Memory B cell (primary cell): Measurements from ENCODE around the gene CSTPP1.

Source experiments
- ATAC-seq: fragments of 150-1000 bp; cut with Tn5 transposase; 2 replicates; pipeline ENCODE4 v1.10.0; 2021; ENCODE audit warnings: low read depth, mild to moderate bottlenecking, moderate library complexity
- DNase-seq, 2 donors: peaks; one replicate each; pipeline ENCODE4 v3.0.0; 2022; ENCODE audit warnings: low spot score in 2 of 2
- H3K27ac Mint-ChIP-seq: one replicate; pipeline ENCODE4 v1.8.0; 2022; ENCODE audit warnings: mild to moderate bottlenecking, moderate library complexity, mixed read lengths
- H3K27me3 Mint-ChIP-seq: one replicate; pipeline ENCODE4 v1.8.0; 2022; ENCODE audit warnings: mixed read lengths
- H3K36me3 Mint-ChIP-seq: one replicate; pipeline ENCODE4 v1.8.0; 2022; ENCODE audit warnings: mild to moderate bottlenecking, mixed read lengths
- H3K4me1 Mint-ChIP-seq: one replicate; pipeline ENCODE4 v1.8.0; 2022; ENCODE audit warnings: mixed read lengths
- H3K4me3 Mint-ChIP-seq: one replicate; pipeline ENCODE4 v1.8.0; 2022; ENCODE audit warnings: mild to moderate bottlenecking, moderate library complexity, mixed read lengths
- H3K9me3 Mint-ChIP-seq: one replicate; pipeline ENCODE4 v1.8.0; 2022; ENCODE audit warnings: mixed read lengths

Gene CSTPP1

DNA sequence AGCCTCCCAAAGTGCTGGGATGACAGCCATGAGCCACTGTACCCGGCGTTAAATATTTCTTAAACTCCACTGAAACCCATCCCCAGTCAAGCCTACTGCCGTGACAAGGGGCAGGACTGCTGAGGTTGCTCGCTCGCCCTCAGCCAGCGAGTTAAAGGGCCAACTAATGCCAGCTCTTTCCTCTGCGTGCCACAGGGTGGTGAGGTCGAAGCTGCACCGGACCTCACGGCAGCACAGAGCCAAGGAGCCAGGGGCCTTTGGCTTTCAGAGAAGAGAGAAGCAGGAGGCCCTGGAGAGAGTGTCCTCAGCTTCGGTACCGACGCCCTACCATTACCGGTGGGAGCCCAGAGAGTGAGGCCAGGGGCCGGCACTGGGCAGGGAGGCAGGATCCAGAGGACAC is 227.3 kb downstream of the CSTPP1 start:
- no peak overlapping the region for H3K4me3 Mint-ChIP-seq

DNA sequence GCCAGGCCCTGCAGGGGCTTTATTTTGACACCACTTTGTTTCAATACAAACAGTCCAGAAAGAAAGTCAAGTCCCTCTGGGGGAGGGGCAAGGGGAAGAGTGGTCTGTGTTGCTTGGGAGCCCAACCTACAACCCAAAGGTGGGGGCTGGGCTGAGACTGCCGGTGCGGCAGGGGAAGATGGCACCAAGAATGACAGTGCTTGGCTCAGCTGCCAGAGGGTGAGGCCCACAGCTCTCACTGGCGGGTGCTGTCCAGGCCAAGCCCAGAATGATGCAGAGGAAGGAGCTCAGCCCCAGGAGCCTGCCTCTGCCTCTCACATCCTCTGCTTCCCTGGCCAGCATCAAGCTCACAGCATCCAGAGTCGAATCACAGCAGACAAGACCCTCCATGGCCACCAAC is 227.8 kb downstream of the CSTPP1 start:
- Mint-ChIP-seq H3K4me1 (peaks cover 2% of the 10 kb centered on the region), H3K36me3 (peaks cover 3% of the 10 kb centered on the region), H3K9me3 (no peaks in the 10 kb centered on the region), H3K27me3 (no peaks in the 10 kb centered on the region), H3K4me3 (no peak overlapping the region), H3K27ac (no peak overlapping the region)
- ATAC-seq (no peak), DNase-seq (no peak)

More for the DNA sequence above, 227.3 kb downstream of the CSTPP1 start:
- Mint-ChIP-seq H3K36me3 (peaks cover 3% of the 10 kb centered on the region), H3K27me3 (no peaks in the 10 kb centered on the region), H3K4me1 (peaks cover 2% of the 10 kb centered on the region), H3K9me3 (no peaks in the 10 kb centered on the region), H3K27ac (no peak overlapping the region)
- DNase-seq (no peak), ATAC-seq (no peak)

DNA sequence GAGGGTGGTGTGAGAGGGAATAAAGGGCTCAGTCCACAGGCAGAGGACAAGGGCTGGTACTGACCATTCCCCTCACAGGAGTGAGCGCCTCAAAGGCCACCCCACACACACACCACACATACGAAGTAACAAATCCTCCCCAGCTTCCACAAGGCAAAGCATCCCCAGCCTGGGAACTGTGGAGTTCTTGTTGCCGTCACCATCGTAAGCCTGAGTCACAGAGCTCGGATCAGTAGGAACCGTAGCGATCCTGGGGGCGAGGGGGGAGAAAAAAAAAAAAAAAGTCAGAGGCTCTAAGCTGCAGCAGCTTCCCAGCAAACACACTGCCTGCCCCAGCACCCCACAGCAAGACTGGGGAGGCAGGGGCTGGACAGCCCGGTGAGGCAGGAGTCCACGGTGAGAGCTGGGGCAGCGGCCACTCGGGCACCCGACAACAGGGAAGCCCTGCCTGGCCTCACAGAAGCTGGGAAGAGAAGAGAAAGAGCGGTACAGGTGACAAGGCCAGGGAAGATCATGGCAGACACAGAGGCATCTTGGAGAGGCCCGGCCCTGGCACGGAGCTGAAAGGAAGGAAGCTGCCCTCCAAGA is 228.8 kb downstream of the CSTPP1 start:
- Mint-ChIP-seq H3K27ac (no peak overlapping the region), H3K27me3 (no peaks in the 10 kb centered on the region), H3K4me1 (peaks cover 2% of the 10 kb centered on the region), H3K9me3 (no peaks in the 10 kb centered on the region), H3K4me3 (no peak overlapping the region), H3K36me3 (peaks cover 3% of the 10 kb centered on the region)
- DNase-seq (no peak), ATAC-seq (no peak)

DNA sequence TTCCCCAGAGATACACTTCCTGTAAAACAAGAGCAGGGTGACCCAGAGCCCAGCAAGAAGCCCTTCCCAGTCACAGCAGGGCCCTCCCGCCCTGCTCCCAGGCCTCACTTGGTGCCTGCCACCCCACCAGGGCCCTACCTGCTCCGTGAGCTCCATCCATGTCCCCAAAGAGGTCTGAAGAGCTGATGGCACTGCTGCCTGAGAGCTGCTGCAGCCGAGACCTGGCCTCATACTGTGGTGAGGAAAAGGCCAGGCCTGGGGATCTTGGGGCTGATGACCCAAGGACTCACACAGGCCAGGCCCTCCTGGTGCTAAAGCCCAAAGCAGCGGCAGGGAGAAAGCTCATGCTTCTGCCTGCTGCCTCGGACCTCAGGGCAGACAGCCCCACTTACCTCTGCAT is 229.8 kb downstream of the CSTPP1 start:
- Mint-ChIP-seq H3K9me3 (no peaks in the 10 kb centered on the region), H3K27ac (no peak overlapping the region), H3K36me3 (peaks cover 7% of the 10 kb centered on the region), H3K27me3 (no peaks in the 10 kb centered on the region), H3K4me1 (peaks cover 2% of the 10 kb centered on the region), H3K4me3 (no peak overlapping the region)
- ATAC-seq, result no peak
- no peak for DNase-seq

DNA sequence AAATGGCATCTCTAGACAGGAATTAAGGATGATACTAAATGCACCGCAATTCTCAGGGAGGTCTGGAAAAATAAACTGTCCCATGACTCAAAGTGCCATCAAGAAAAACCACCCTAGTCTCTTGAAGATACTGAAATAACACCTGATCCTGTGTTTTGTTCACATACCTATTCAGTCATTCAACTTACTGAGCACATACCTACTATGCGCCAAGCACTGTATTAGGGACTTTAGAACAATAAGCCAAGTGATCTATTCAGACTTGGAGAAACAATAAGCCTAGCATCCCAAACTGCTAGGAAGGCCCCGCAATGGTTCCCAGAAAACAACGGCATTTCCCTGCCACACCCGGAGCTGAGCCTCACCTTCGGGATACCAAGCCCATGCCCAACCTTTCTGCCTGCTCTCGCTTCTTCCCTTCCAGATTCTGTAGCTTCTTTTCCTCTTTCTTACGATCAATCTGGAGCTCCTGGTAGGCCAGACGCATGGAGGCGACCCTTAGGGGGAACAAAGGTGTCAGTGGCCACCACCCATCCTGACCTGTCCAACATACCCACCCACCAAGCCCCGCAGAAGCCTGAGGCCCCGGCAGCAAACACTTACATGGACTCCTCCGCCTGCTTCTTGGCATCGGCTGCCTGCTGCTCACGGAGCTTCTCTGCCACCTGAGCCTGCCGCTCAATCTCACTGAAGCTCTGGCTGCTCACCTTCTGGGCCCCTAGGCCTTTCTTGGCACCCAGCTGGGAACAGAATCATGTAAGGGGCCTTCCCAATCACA is 234.7 kb downstream of the CSTPP1 start:
- Mint-ChIP-seq H3K4me1 (peaks cover 16% of the 10 kb centered on the region), H3K27me3 (no peaks in the 10 kb centered on the region), H3K9me3 (no peaks in the 10 kb centered on the region), H3K27ac (peak overlapping the region; percentile 75), H3K36me3 (peaks cover 13% of the 10 kb centered on the region), H3K4me3 (no peak overlapping the region)
- no peak for ATAC-seq
- DNase-seq, result no peak

DNA sequence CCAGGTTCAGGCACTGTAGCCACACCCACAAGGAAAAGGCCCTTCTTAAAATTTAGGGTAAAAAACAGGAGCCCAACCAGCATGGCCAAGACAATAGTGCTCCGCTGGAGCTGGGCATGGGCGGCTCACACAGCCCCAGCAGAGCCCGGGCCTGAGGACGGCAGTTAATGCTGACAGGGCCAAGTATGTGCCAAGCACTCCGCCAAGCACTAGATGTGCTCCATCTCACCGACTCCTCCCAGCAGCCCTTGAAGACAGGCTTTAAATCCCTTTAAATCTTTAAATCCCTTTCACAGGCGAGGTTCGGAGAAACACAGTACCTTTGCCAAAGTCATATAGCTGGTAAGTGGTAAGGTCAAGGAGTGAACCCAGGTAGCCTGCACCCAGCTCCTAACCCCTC is 235.3 kb downstream of the CSTPP1 start:
- DNase-seq, result no peak
- Mint-ChIP-seq H3K4me1 (peaks cover 16% of the 10 kb centered on the region), H3K27me3 (no peaks in the 10 kb centered on the region), H3K27ac (peak overlapping the region; percentile 75), H3K4me3 (no peak overlapping the region), H3K9me3 (no peaks in the 10 kb centered on the region), H3K36me3 (peaks cover 13% of the 10 kb centered on the region)
- ATAC-seq, result no peak

DNA sequence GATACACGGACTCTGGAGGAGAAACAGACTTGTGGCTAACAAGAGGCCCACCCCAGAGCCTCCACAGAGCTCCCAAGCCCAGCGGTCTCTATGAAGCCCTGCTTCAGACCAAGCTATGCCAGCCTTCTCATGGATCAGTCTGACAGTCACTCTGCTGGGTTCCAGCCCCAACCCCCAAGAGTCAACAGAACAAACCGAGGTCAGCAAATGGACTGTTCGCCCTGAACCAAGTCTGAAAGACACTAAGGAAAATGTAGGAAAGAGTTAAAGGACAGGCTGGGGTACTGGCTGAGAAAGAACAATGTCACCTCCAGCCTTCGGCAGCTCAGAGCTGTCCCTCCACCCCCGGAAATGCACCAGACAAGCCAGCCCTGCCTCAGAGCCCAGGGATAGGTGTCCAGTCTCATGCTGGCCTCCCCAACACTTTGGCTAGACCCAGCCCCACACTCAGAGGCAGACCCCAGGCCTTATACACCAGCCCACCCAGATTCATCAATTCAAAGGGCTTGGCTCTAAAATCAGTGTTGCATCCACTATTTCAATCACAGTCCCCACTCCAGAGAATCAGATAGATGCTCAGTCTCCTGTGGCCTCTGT is 236.3 kb downstream of the CSTPP1 start:
- Mint-ChIP-seq H3K4me3 (no peak overlapping the region), H3K4me1 (peaks cover 23% of the 10 kb centered on the region), H3K36me3 (peaks cover 13% of the 10 kb centered on the region), H3K27ac (no peak overlapping the region), H3K27me3 (no peaks in the 10 kb centered on the region), H3K9me3 (no peaks in the 10 kb centered on the region)
- no peak for ATAC-seq
- DNase-seq, result no peak

GRCh38 chr11:47175746-47176327 is 239.3 kb downstream of the CSTPP1 start:
- peaks cover 28% of the 10 kb centered on the region for H3K4me1 Mint-ChIP-seq
- H3K4me3 Mint-ChIP-seq, result peak overlapping the region; percentile 94
- H3K27me3 Mint-ChIP-seq, result peaks cover 2% of the 10 kb centered on the region
- no peak for ATAC-seq
- DNase-seq, result no peak
- H3K9me3 Mint-ChIP-seq, result no peaks in the 10 kb centered on the region
- H3K27ac Mint-ChIP-seq, result peak overlapping the region; percentile 97
- peaks cover 10% of the 10 kb centered on the region for H3K36me3 Mint-ChIP-seq

- peak; percentile 90 for ATAC-seq
- peaks cover 2% of the 10 kb centered on the region for H3K27me3 Mint-ChIP-seq
- H3K9me3 Mint-ChIP-seq, result no peaks in the 10 kb centered on the region
- H3K4me3 Mint-ChIP-seq, result peak within 1 kb of the TSS; percentile 94
- H3K36me3 Mint-ChIP-seq, result peaks cover 7% of the 10 kb centered on the region
- H3K4me1 Mint-ChIP-seq, result peaks cover 28% of the 10 kb centered on the region
- peak within 1 kb of the TSS; percentile 97 for H3K27ac Mint-ChIP-seq
- peak; percentile 91 to 95 for DNase-seq
These were observed 240.0 kb downstream of the CSTPP1 start, which contains the start of gene ARFGAP2 for GRCh38 chr11:47176328-47177228. TSS of gene ARFGAP2 (minus strand) at chr11:47176879. CDS start at chr11:47176853, 26 bp downstream.

- Mint-ChIP-seq H3K4me3 (peak overlapping the region; percentile 94), H3K27me3 (peaks cover 2% of the 10 kb centered on the region), H3K4me1 (peaks cover 28% of the 10 kb centered on the region), H3K9me3 (no peaks in the 10 kb centered on the region), H3K36me3 (peaks cover 3% of the 10 kb centered on the region), H3K27ac (peak overlapping the region; percentile 97)
- DNase-seq, result peak; percentile 69 to 73
- ATAC-seq, result peak; percentile 65
These were observed 240.8 kb downstream of the CSTPP1 start for GRCh38 chr11:47177229-47177845.

- peaks cover under 1% of the 10 kb centered on the region for H3K36me3 Mint-ChIP-seq
- peaks cover 26% of the 10 kb centered on the region for H3K4me1 Mint-ChIP-seq
- peak overlapping the region; percentile 97 for H3K27ac Mint-ChIP-seq
- peaks cover 2% of the 10 kb centered on the region for H3K27me3 Mint-ChIP-seq
- H3K4me3 Mint-ChIP-seq, result peak overlapping the region; percentile 94
- no peak for DNase-seq
- H3K9me3 Mint-ChIP-seq, result no peaks in the 10 kb centered on the region
- no peak for ATAC-seq
These were observed 241.3 kb downstream of the CSTPP1 start for GRCh38 chr11:47177846-47178245.

- Mint-ChIP-seq H3K27ac (peak overlapping the region; percentile 97), H3K27me3 (peaks cover 2% of the 10 kb centered on the region), H3K9me3 (no peaks in the 10 kb centered on the region), H3K4me3 (no peak overlapping the region), H3K4me1 (peaks cover 24% of the 10 kb centered on the region), H3K36me3 (no peaks in the 10 kb centered on the region)
- ATAC-seq (no peak), DNase-seq (no peak)
These were observed 241.8 kb downstream of the CSTPP1 start for GRCh38 chr11:47178316-47178715.
